HG03354 (cell line): Measurements from ENCODE around the gene SSU72.
"Not testable (repeated sequence)": the region's sequence is repeated elsewhere in the genome, so short reads cannot be mapped to it uniquely, and the experiment has no call there.

ENCODE experiments used
- ATAC-seq: cut with Tn5 transposase; IDR thresholded peaks from one replicate; pipeline ENCODE4 v1.9.1; 2021; ENCODE audit warnings: mild to moderate bottlenecking; ENCODE audit not compliant: unreplicated experiment, poor library complexity, severe bottlenecking

Gene SSU72

DNA sequence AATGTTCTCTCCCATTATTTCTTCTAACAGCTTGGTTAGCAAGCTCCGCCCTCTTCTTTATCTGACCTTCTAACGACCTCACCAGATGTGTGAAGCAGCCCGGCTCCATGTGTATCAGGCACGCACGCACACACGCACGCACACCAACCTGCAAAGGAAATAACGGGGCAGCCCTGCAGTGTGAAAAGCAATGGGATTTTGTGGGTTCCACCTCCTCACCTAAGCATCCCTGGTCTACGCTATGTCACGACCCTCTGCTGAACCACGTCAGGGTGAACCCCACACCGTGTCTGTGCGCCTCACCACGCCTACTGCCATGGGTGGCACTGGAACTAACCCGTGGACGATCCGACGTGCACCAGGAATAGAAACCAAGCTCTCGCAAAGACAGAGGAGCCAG, 10.4 kb downstream of the SSU72 start:
- no peak for ATAC-seq

- ATAC-seq: no peak
Observed at GRCh38 chr1:1563688-1564087, 11.0 kb downstream of the SSU72 start.

DNA sequence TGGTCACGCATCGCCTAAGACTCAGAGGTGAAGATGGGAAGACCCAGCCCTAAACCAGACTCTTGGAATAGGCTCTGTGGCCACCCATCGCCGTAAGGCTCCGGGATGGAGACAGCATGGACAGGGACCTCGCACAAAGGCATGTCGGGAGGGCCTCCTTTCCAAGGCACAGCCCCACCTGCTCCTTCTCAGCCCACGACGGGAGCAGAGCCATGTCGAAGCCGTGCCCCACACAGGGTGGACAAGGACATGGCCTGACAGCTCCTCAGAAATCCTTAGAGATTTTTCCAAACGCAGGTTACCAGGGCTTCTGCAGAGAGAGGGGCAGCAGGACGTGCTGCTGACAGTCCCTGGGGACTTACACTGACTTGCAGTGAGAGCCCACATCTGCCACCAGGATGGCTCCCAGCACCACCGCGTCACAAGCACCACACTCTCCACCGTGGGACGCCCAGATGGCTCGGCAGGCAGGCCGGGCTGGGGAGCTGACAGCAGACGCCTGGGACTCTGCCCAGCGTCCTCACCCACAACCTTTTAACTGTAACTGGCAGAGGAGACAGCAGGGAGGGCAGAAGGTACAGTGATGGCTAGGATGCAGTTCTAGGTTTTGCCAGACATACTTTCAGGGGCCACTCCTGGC, 12.0 kb downstream of the SSU72 start:
- ATAC-seq: no peak

DNA sequence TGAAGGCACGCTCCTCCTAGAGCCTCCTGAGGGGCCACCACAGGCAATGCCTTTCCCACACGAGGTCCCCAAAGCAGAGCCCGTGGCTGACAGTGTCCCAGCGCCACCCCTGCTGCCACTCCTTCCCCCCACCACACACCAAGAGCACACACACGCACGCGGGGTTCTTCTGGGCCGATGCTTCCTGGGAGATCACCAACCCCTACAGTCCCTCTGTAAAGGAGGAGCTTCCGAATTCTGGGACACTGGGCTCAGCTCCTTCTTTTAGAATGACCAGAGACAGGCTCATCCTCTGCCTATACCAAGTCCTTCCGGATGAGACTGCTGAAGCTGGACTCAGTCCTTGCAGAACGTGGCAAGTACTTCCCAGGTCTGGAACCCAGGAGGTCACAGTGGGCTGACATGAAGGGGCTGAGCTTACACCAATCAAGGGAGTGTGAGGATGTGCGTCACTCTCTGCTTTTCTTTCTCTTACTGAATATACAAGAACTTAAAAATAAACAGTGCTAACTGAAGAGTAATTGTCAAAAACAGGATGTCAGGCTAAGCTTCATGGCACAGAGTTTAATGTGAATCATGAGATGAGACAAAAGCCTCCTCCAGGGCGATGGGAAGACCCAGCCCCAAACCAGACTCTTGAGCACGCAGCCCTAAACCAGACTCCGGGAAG, 12.7 kb downstream of the SSU72 start:
- ATAC-seq: no peak

- no peak for ATAC-seq
Observed at GRCh38 chr1:1560178-1560577, 14.5 kb downstream of the SSU72 start.

GRCh38 chr1:1559066-1559465, 15.6 kb downstream of the SSU72 start:
- ATAC-seq: no peak

GRCh38 chr1:1558591-1558990, 16.1 kb downstream of the SSU72 start:
- ATAC-seq: no peak

- not testable (repeated sequence) for ATAC-seq
Observed at GRCh38 chr1:1557688-1558087, 17.0 kb downstream of the SSU72 start.

DNA sequence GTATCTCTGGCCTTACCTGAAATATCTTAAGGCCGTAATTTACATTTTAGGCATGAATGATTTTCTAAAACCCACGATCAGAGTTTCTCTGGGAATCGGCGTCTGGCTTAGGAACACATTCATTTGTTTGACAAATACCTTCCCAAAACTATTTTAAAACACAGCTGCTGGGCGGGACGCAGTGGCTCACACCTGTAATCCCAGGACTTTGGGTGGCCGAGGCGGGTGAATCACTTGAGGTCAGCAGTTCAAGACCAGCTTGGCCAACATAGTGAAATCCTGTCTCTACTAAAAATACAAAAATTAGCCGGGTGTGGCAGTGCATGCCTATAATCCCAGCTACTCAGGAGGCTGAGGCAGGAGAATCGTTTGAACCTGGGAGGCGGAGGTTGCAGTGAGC, 17.7 kb downstream of the SSU72 start:
- ATAC-seq: not testable (repeated sequence)

DNA sequence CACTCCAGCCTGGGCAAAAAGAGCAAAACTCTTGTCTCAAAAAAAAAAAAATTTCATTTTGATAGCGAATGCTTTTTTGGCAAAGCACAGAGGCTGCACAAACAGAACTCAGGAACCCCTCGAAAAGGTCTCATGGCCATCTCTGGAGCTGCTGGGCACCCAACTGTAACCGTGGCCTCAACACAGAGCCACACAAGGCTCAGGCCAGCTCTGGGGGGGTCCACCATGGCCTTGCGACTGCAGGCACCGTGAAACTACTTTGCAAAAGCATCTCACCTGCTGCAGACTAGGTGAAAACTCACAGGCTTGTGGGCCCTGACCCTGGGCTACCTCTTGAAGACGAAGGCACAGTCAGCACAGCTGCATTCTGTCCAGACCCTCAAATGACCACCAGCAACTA, 18.2 kb downstream of the SSU72 start:
- ATAC-seq: no peak

- ATAC-seq: no peak
Observed at GRCh38 chr1:1554926-1555915, 19.4 kb downstream of the SSU72 start.

DNA sequence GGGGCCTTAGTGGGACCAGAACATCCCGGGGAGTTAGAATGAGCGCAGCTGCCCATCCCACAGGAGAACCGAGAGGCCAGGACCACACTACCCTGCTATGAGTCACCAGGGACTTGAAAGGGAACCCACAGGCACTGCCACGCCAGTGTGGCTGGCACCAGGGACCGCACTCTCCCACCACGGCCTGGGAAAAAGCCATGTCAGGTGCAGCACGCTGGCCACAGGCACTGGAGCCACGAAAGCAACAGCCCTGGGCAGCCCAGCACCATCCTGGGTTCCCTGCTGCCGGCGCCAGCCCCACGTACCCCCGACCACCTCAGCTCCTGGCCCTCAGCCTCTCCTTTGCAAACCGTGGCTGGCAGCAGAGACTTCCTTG, 20.1 kb downstream of the SSU72 start:
- ATAC-seq: no peak

DNA sequence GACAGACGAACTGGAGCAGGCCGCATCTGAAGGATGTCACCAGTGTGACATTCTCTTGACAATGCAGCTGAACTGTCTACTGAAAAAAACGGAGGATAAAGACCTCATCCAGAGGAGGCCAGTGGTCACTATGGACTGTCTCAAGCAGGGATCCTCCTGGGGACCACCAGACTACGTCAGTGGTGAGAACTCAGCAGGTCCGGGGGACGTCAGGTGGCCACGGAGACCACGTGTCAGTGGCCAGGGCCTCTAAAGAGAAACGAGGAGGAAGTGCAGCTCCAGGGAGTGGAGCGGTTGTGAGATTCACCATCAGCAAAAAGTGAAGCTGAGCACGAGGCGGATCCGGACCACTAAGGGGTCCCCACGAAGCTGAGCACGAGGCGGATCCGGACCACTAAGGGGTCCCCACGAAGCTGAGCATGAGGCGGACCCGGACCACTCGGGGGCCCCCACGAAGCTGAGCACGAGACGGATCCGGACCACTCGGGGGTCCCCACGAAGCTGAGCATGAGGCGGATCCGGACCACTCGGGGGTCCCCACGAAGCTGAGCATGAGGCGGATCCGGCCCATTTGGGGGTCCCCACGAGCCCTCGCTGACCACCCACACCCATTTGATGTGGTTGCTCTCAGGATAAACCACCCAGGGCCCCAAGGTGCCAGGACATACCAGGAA, 20.7 kb downstream of the SSU72 start:
- ATAC-seq: no peak

- no peak for ATAC-seq
Observed at GRCh38 chr1:1552263-1552639, 22.4 kb downstream of the SSU72 start.

GRCh38 chr1:1551524-1552262, 23.0 kb downstream of the SSU72 start:
- ATAC-seq: no peak

GRCh38 chr1:1550591-1551432, 23.9 kb downstream of the SSU72 start:
- no peak for ATAC-seq

DNA sequence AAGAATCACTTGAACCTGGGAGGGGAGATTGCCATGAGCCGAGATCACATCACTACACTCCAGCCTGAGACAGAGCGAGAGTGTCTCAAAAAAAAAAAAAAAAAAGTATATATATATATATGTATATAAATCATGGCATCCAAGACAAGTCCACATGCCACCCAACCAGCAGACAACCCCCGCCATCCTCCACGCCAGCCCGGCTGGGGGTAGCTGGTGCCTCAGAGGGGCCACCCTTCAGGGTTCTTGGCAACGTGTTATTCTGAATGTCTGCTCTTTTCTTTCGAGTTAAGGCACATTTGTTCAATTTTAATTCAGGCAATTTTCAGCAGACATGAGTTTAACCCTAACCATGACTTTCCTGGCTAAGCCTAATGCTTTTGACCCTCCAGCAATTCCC, 24.6 kb downstream of the SSU72 start:
- no peak for ATAC-seq

- ATAC-seq: no peak
Observed at GRCh38 chr1:1548591-1548990, 26.1 kb downstream of the SSU72 start.

DNA sequence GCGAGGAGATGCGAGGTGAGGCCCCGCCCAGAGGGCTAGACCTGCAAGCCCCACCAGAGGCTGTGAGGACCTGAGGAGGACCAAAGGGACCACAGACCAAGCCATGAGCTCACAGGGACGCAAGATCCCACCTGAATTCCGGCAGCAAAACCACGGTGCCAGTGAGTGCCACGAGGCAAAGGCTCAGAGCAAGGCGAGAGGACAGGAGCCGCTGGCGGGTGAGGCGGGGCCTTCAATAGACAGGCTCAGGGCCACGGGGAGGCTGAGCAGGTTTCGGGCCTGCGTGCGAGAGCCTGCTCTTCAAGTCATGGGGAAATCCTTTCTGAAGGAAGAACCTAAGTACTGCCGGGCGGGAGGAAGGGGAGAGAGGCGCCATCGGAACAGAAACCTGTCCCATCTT, 27.2 kb downstream of the SSU72 start:
- ATAC-seq: no peak
